ENCODE measurements around the gene CD300LB. TPM values are rescaled to one million over a fixed set of nuclear protein-coding genes. Genes with fewer than 3 reads are reported as not detected.
"Not testable (repeated sequence)": the region's sequence is repeated elsewhere in the genome, so short reads cannot be mapped to it uniquely, and the experiment has no call there.

Gene CD300LB
- total and polyA plus RNA-seq, 7 donors, result 0.33 to 1.1 (median 0.51) TPM; not detected in 1

DNA sequence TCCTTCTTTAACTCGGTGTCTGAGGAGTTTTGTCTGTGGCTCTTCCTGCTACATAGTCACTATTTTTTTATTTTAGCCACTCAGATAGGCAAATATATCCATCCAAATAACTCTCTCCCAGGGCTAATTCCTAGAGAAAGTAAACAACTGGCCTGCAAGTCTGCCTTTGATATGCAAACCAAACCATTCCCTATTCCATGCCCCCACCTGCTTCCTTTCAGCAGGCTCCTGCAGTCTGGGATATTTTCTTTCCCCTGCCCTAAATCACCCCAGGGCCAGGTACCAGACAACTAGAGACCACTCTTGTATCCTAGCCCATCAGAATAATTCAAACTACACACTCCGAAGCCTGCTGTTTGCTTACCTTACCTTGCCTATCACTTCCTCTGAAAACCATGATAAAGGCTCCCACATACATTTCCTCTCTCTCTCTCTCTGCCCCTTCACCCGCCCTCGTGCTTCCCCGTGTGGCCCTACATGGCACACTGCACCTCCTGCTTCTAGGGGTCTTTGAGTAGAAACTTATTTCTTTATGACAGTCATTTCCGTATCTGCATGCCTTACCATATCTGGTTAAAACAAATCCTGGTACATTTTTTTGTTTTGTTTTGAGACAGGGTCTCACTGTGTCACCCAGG is 27.7 kb upstream of the CD300LB start:
- H3K27ac ChIP-seq, result no peak overlapping the region
- DNase-seq, result no peak
- H3K36me3 ChIP-seq, result no peaks in the 10 kb centered on the region
- WGBS, 2 donors, result 53 to 67% methylated on average over 6 of the region's 6 CpGs
- no peaks in the 10 kb centered on the region for H3K4me1 ChIP-seq
- no peak for TF ChIP-seq POLR2A (IDR thresholded peaks at IDR 0.05)
- TF ChIP-seq, protein P1, sequence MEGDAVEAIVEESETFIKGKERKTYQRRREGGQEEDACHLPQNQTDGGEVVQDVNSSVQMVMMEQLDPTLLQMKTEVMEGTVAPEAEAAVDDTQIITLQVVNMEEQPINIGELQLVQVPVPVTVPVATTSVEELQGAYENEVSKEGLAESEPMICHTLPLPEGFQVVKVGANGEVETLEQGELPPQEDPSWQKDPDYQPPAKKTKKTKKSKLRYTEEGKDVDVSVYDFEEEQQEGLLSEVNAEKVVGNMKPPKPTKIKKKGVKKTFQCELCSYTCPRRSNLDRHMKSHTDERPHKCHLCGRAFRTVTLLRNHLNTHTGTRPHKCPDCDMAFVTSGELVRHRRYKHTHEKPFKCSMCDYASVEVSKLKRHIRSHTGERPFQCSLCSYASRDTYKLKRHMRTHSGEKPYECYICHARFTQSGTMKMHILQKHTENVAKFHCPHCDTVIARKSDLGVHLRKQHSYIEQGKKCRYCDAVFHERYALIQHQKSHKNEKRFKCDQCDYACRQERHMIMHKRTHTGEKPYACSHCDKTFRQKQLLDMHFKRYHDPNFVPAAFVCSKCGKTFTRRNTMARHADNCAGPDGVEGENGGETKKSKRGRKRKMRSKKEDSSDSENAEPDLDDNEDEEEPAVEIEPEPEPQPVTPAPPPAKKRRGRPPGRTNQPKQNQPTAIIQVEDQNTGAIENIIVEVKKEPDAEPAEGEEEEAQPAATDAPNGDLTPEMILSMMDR (IDR thresholded peaks at IDR 0.05), result no peak
- no peak for TF ChIP-seq EP300 (IDR thresholded peaks at IDR 0.05)
- no peak for TF ChIP-seq POLR2AphosphoS5 (IDR thresholded peaks at IDR 0.05)
- no peaks in the 10 kb centered on the region for H3K9me3 ChIP-seq
- peaks cover 0 to 8% (median 0%) of the 10 kb centered on the region in 3 donors for H3K27me3 ChIP-seq
- no peak overlapping the region for H3K4me3 ChIP-seq
- intact Hi-C loops (cut with DNase I), result no loop called here

DNA sequence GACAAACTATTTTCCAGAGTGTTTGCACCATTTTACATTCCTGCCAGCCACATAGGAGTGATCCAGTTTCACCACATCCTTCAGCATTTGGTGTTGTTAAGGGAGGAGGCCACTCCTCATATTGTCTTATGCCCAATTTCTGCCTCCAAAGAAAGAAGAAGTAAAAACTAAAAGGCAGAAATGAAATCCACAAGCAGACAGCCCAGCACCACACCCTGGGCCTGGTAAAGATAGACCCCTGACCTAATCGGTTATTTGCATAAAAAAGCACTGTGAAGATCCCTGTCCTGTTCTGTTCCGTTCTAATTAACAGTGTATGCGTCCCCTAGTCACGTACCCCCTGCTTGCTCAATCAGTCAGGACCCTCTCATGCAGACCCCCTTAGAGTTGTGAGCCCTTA is 27.1 kb upstream of the CD300LB start:
- DNase-seq; H3K36me3 ChIP-seq; H3K27ac ChIP-seq; H3K4me1 ChIP-seq; intact Hi-C loops (cut with DNase I); H3K27me3 ChIP-seq; H3K4me3 ChIP-seq; H3K9me3 ChIP-seq: not testable (repeated sequence)
- WGBS, 2 donors, result 62 to 90% methylated on average over 4 of the region's 4 CpGs

DNA sequence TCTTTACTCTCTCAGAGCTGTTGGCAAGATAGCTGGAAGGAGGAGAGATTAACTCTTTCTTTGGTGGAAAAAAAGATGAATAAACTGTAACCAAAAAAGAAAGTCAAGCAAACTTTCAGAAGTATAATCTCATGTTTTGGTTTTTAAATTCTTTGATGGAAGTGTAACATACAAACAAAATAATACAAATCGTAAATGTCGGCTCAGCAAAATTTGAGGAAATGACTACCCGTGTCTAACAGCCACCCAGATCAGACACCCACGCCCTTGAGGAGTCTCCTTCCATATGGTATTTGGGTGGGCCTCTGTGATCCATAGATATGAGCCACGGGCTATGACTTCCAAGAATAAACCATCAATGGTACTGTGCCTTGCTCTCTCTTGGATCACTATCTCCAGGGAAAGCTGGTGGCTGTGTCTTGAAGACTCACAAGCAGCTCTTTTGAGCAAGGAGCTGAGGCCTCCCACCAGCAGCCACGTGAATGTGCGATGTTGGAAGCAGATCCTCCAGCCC is 24.2 kb upstream of the CD300LB start:
- H3K4me1 ChIP-seq, result no peaks in the 10 kb centered on the region
- H3K36me3 ChIP-seq, result no peaks in the 10 kb centered on the region
- H3K9me3 ChIP-seq, result no peaks in the 10 kb centered on the region
- TF ChIP-seq POLR2AphosphoS5 (IDR thresholded peaks at IDR 0.05) (no peak), POLR2A (IDR thresholded peaks at IDR 0.05) (no peak), EP300 (IDR thresholded peaks at IDR 0.05) (no peak)
- TF ChIP-seq, protein P1 (IDR thresholded peaks at IDR 0.05), result no peak
- intact Hi-C loops (cut with DNase I), result no loop called here
- no peak for DNase-seq
- no peaks in the 10 kb centered on the region for H3K27me3 ChIP-seq
- WGBS, 2 donors, result 62 to 79% methylated on average over 7 of the region's 7 CpGs
- H3K27ac ChIP-seq, result no peak overlapping the region
- no peak overlapping the region for H3K4me3 ChIP-seq

DNA sequence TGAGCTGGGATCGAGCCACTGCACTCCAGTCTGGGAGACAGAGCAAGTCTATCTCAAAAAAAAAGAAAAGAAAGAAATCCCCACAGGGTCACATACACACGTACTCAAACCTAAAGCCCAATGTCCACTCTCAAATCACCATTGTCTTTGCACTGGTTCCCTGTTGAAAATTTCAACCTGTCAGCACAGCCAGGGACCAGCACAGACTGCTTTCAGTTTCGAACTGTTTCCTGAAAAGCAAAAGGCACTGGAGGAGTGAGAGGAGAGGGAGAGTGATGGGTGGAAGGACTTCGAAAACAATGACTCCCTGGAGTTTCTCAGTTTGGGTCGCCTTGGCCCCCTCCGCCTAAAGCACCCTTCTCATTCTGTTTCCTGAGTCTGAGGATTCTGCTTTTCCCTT is 23.6 kb upstream of the CD300LB start:
- no peaks in the 10 kb centered on the region for H3K36me3 ChIP-seq
- no peak for DNase-seq
- no peak overlapping the region for H3K4me3 ChIP-seq
- no peaks in the 10 kb centered on the region for H3K27me3 ChIP-seq
- no peaks in the 10 kb centered on the region for H3K4me1 ChIP-seq
- 76 to 80% methylated on average over 6 of the region's 6 CpGs for WGBS, 2 donors
- intact Hi-C loops (cut with DNase I), result no loop called here
- H3K9me3 ChIP-seq, result no peaks in the 10 kb centered on the region
- H3K27ac ChIP-seq, result no peak overlapping the region
- no peak for TF ChIP-seq POLR2AphosphoS5 (IDR thresholded peaks at IDR 0.05)
- no peak for TF ChIP-seq EP300 (IDR thresholded peaks at IDR 0.05)
- TF ChIP-seq, protein P1 (IDR thresholded peaks at IDR 0.05), result no peak
- TF ChIP-seq POLR2A (IDR thresholded peaks at IDR 0.05), result no peak

DNA sequence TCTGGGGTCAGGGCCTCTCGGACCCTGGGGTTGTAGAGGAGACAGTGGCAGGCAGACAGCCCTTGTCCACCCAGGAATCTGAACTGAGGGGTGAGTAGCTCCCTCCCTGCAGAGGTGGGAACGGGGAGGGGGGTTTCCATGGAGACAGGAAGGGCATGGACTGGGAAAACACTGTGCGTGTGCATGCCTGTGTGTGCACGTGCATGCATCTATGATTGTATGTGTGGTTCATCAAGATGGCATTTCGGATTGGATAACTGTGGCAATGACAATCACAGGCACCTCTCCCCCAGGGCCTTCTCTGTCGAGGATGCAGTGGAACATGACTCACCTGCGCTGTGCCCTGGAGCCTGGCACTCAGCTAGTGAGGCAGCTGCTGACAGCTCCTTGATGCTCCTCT is 20.8 kb upstream of the CD300LB start:
- Histone ChIP-seq H3K36me3 (no peaks in the 10 kb centered on the region), H3K9me3 (no peaks in the 10 kb centered on the region), H3K27me3 (no peaks in the 10 kb centered on the region), H3K4me3 (no peak overlapping the region), H3K4me1 (no peaks in the 10 kb centered on the region), H3K27ac (no peak overlapping the region)
- DNase-seq, result no peak
- 46 to 61% methylated on average over 7 of the region's 7 CpGs for WGBS, 2 donors
- intact Hi-C loops (cut with DNase I), result no loop called here
- no peak for TF ChIP-seq EP300 (IDR thresholded peaks at IDR 0.05)
- TF ChIP-seq, protein P1 (IDR thresholded peaks at IDR 0.05), result no peak
- TF ChIP-seq POLR2A (IDR thresholded peaks at IDR 0.05), result no peak
- no peak for TF ChIP-seq POLR2AphosphoS5 (IDR thresholded peaks at IDR 0.05)

All from sigmoid colon (tissue), 7 donors.